H1 (cell line): Measurements from ENCODE around the gene RETREG1. TPM values are rescaled to one million over a fixed set of nuclear protein-coding genes. Genes with fewer than 3 reads are reported as not detected.

ENCODE experiments used
- CTCF ChIA-PET: fragments of 300-600 bp; sonication (Branson Sonifier 250); formaldehyde crosslinking; loops from one replicate; lab custom pipeline; 2021; ENCODE audit not compliant: partially characterized antibody; lab: Charles Lee
- POLR2A ChIA-PET: fragments of 300-600 bp; sonication (Branson Sonifier 250); formaldehyde crosslinking; loops from one replicate; lab custom pipeline; 2021; ENCODE audit warnings: inconsistent platforms; ENCODE audit not compliant: partially characterized antibody; lab: Charles Lee
- DNase-seq, 2 experiments: peaks; one replicate each; pipeline versions ENCODE4 v3.0.0 to v3.0.0-alpha.2; 2010 to 2022; ENCODE audit warnings: low spot score in 2 of 2, low read depth in 1 of 2, mixed read lengths in 1 of 2
- FAIRE-seq: peaks from 2 replicates; lab custom pipeline; 2011; peaks lifted over from hg19 to GRCh38; lab: Jason Lieb, UNC
- H2AFZ ChIP-seq: 2 replicates; pipeline ENCODE4 v1.8.1; 2012; ENCODE audit warnings: low read length, inconsistent platforms
- H2AK5ac ChIP-seq: 2 replicates; pipeline ENCODE4 v1.6.1; 2013; ENCODE audit warnings: low read depth, low read length
- H2BK120ac ChIP-seq: replicated peaks from 2 replicates; pipeline ENCODE3; 2013; ENCODE audit warnings: low read depth, low read length, inconsistent platforms
- H2BK12ac ChIP-seq: 2 replicates; pipeline ENCODE4 v1.6.1; 2013; ENCODE audit warnings: low read depth, low read length
- H2BK15ac ChIP-seq: 2 replicates; pipeline ENCODE4 v1.6.1; 2013; ENCODE audit warnings: low read length
- H2BK20ac ChIP-seq: 2 replicates; pipeline ENCODE4 v1.6.1; 2013; ENCODE audit warnings: low read length
- H2BK5ac ChIP-seq: 2 replicates; pipeline ENCODE4 v1.6.1; 2013; ENCODE audit warnings: low read depth, low read length
- H3K14ac ChIP-seq: 2 replicates; pipeline ENCODE4 v1.6.1; 2013; ENCODE audit warnings: inconsistent platforms; ENCODE audit not compliant: insufficient read length
- H3K18ac ChIP-seq: 2 replicates; pipeline ENCODE4 v1.6.1; 2013; ENCODE audit warnings: low read length; ENCODE audit errors: extremely low read depth
- H3K23ac ChIP-seq: 2 replicates; pipeline ENCODE4 v1.6.1; 2013; ENCODE audit warnings: inconsistent platforms; ENCODE audit not compliant: insufficient read length
- H3K23me2 ChIP-seq: 2 replicates; pipeline ENCODE4 v1.6.1; 2013; ENCODE audit warnings: low read depth, low read length
- H3K27ac ChIP-seq: 2 replicates; pipeline ENCODE4 v1.6.1; 2011; ENCODE audit warnings: low read depth, low read length, inconsistent platforms
- H3K27me3 ChIP-seq, 4 experiments: replicated peaks in 1 of 4; 1 replicate in 1 of 4; 2 replicates in 3 of 4; pipeline versions ENCODE4 v1.6.1 to v1.8.1; 2011 to 2013; ENCODE audit warnings: low read length in 3 of 4, mild to moderate bottlenecking in 3 of 4, inconsistent platforms in 2 of 4, mixed read lengths in 2 of 4, moderate library complexity in 1 of 4; ENCODE audit not compliant: control insufficient read depth in 3 of 4, insufficient read depth in 3 of 4; ENCODE audit errors: extremely low read depth in 1 of 4
- H3K36me3 ChIP-seq, 4 experiments: 2 replicates each; pipeline versions ENCODE4 v1.6.1 to v1.8.1; 2011 to 2013; ENCODE audit warnings: mild to moderate bottlenecking in 4 of 4, low read length in 3 of 4, moderate library complexity in 2 of 4, control low read depth in 1 of 4, inconsistent platforms in 1 of 4; ENCODE audit not compliant: insufficient read depth in 4 of 4, control insufficient read depth in 2 of 4
- H3K4ac ChIP-seq: replicated peaks from 2 replicates; pipeline ENCODE3; 2013; ENCODE audit warnings: low read length, low read depth, mixed read lengths, inconsistent platforms; ENCODE audit not compliant: insufficient read length
- H3K4me1 ChIP-seq, 4 experiments: replicated peaks in 1 of 4; 1 replicate in 1 of 4; 2 replicates in 3 of 4; pipeline versions ENCODE4 v1.6.1 to v1.8.1; 2011 to 2013; ENCODE audit warnings: low read length in 3 of 4, inconsistent platforms in 2 of 4, mixed read lengths in 1 of 4; ENCODE audit not compliant: insufficient read depth in 4 of 4, control insufficient read depth in 3 of 4
- H3K4me2 ChIP-seq, 2 experiments: 2 replicates each; pipeline versions ENCODE4 v1.6.1 to v1.8.1; 2011 to 2013; ENCODE audit warnings: low read depth in 2 of 2, low read length in 2 of 2, control low read depth in 1 of 2, inconsistent platforms in 1 of 2, mild to moderate bottlenecking in 1 of 2; ENCODE audit not compliant: insufficient read depth in 1 of 2
- H3K4me3 ChIP-seq, 4 experiments: fragments of 200-600, 300-600 bp in 1 of 4; sonication (generic), shearing (Covaris generic), sonication (Bioruptor Twin) in 1 of 4; 2 replicates each; pipeline versions ENCODE4 v1.5.1 to v1.8.1; 2011 to 2016; ENCODE audit warnings: low read length in 4 of 4, low read depth in 3 of 4, control low read depth in 2 of 4, inconsistent platforms in 2 of 4, mild to moderate bottlenecking in 2 of 4, mixed read lengths in 1 of 4, moderate library complexity in 1 of 4; ENCODE audit not compliant: insufficient read depth in 2 of 4; ENCODE audit errors: extremely low read depth in 1 of 4
- H3K56ac ChIP-seq: replicated peaks from 2 replicates; pipeline ENCODE3; 2013; ENCODE audit warnings: low read depth, mild to moderate bottlenecking, mixed read lengths, low read length, inconsistent platforms; ENCODE audit not compliant: insufficient read length
- H3K79me1 ChIP-seq: 2 replicates; pipeline ENCODE4 v1.6.1; 2013; ENCODE audit warnings: low read depth, low read length, control low read depth
- H3K79me2 ChIP-seq, 2 experiments: 2 replicates each; pipeline versions ENCODE4 v1.6.1 to v1.8.1; 2012 to 2013; ENCODE audit warnings: low read length in 2 of 2, mild to moderate bottlenecking in 2 of 2, inconsistent platforms in 1 of 2; ENCODE audit not compliant: insufficient read depth in 2 of 2, control insufficient read depth in 1 of 2
- H3K9ac ChIP-seq, 4 experiments: replicated peaks in 1 of 4; 1 replicate in 1 of 4; 2 replicates in 3 of 4; pipeline versions ENCODE4 v1.6.1 to v1.8.1; 2011 to 2013; ENCODE audit warnings: low read depth in 3 of 4, low read length in 3 of 4, control low read depth in 2 of 4, mild to moderate bottlenecking in 2 of 4, moderate library complexity in 2 of 4, inconsistent platforms in 1 of 4; ENCODE audit errors: extremely low read depth in 1 of 4
- H3K9me3 ChIP-seq, 2 experiments: 2 replicates each; pipeline versions ENCODE4 v1.6.1 to v1.8.1; 2012 to 2013; ENCODE audit warnings: mild to moderate bottlenecking in 2 of 2, moderate library complexity in 2 of 2, control low read depth in 1 of 2, inconsistent platforms in 1 of 2, low read depth in 1 of 2, low read length in 1 of 2, mixed read lengths in 1 of 2; ENCODE audit not compliant: insufficient read depth in 2 of 2
- H4K20me1 ChIP-seq, 2 experiments: replicated peaks in 1 of 2; 2 replicates each; pipeline versions ENCODE3 to v1.8.1; 2011 to 2013; ENCODE audit warnings: inconsistent platforms in 2 of 2, low read length in 2 of 2, mild to moderate bottlenecking in 1 of 2; ENCODE audit not compliant: insufficient read depth in 2 of 2, control insufficient read depth in 1 of 2
- H4K5ac ChIP-seq: 2 replicates; pipeline ENCODE4 v1.6.1; 2013; ENCODE audit warnings: low read length, low read depth, mixed read lengths, inconsistent platforms; ENCODE audit not compliant: insufficient read length
- H4K8ac ChIP-seq: 2 replicates; pipeline ENCODE4 v1.8.0; 2013; ENCODE audit warnings: mild to moderate bottlenecking, moderate library complexity, low read length, inconsistent platforms; ENCODE audit not compliant: insufficient read depth; ENCODE audit errors: extremely low read depth
- H4K91ac ChIP-seq: replicated peaks from 2 replicates; pipeline ENCODE3; 2013; ENCODE audit warnings: low read length, mixed read lengths, inconsistent platforms; ENCODE audit not compliant: insufficient read length
- BRCA1 ChIP-seq: IDR thresholded peaks from 2 replicates; pipeline ENCODE4 v1.6.1; 2012; ENCODE audit warnings: low read depth, low read length, improper control_type of control experiment
- KDM1A ChIP-seq: fragments of 200-600, 300-600 bp; sonication (generic); IDR thresholded peaks from 2 replicates; pipeline ENCODE4 v1.7.1; 2016; ENCODE audit warnings: mild to moderate bottlenecking, low read length, borderline replicate concordance
- TAF7 ChIP-seq: optimal IDR thresholded peaks from 2 replicates; pipeline ENCODE3; 2011; ENCODE audit warnings: low read depth, mild to moderate bottlenecking, inconsistent platforms, low read length, moderate library complexity, borderline replicate concordance
- WGBS, 2 experiments: shearing (Covaris generic) in 1 of 2; methylation state at CpG; one replicate each; pipeline versions ENCODE4 v1.1.6 to v1.1.7; 2013 to 2015; ENCODE audit warnings: low lambda C conversion rate in 2 of 2, mixed read lengths in 2 of 2, inconsistent platforms in 1 of 2, low coverage in 1 of 2, missing lambda C conversion rate in 1 of 2; ENCODE audit not compliant: insufficient replicate concordance in 2 of 2, insufficient coverage in 1 of 2, insufficient read length in 1 of 2; ENCODE audit errors: extremely low coverage in 1 of 2, missing lambda C conversion rate in 1 of 2; 5-methylcytosine and 5-hydroxymethylcytosine counted together
- polyA plus RNA-seq, 7 experiments: library from polyadenylated mRNA; depleted of rRNA in 3 of 7; stranded (reverse) in 5 of 7; unstranded in 2 of 7; fragments of >200 nt in 5 of 7; fragments of 200-250 nt in 2 of 7; gene quantifications; 1 replicate in 5 of 7; 2 replicates in 1 of 7; 4 replicates in 1 of 7; pipeline versions ENCODE4 v1.2.1 to v1.2.3, GENCODE V29; 2011 to 2013; ENCODE audit warnings: missing spikeins in 2 of 7, mixed read lengths in 2 of 7
- total RNA-seq: library from RNA; stranded (reverse); fragmentation: NEBNext Ultra II Directional; extraction: Animal tissue kit (Norgen Biotek cat#: 25700); gene quantifications from 2 replicates; pipeline ENCODE4 v1.2.1, GENCODE V29; 2021

RETREG1 gene
- total and polyA plus RNA-seq, 2 of the 8 experiments (the other 6 are each of a cell fraction or from before 2014, with no cell fraction given) = 0.62 to 1.9 TPM

DNA sequence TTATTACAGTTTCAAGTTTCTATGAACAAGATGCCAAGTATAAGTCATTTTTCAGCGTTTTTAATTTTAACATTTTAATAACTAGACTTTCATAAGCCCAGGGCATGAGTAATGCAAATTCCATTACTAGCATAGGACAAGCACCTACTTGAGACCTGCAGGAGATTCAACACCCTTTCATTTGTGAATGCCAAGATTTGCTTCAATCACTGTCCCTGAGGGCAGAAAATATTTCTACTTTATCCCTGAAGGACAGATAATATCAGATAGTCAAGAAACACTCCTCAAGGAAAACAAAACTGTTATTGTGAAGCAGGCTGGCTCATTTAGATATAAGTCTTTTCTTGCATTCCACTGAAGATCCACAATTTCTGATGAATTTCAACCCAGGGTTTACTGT lies 123.5 kb downstream of the RETREG1 start:
- ChIA-PET POLR2A (interaction anchor here (1.3 kb wide), 1 partner anchor 12 kb away, joined by 3 read pairs; no protein-coding TSS in a partner anchor), CTCF (no interaction called here)
- no peak overlapping the region for H4K5ac ChIP-seq
- no peak overlapping the region for H4K8ac ChIP-seq
- no peak overlapping the region for H3K18ac ChIP-seq
- no peaks in the 10 kb centered on the region for H3K79me2 ChIP-seq
- WGBS, 2 experiments = 89% methylated on average over 1 of the region's 1 CpG; no CpG with 5 or more reads in 1 of the 2 experiments
- no peak overlapping the region for H3K56ac ChIP-seq
- H3K4me2 ChIP-seq = no peak overlapping the region
- H2AFZ ChIP-seq = no peak overlapping the region
- no peak for DNase-seq
- no peaks in the 10 kb centered on the region for H3K27me3 ChIP-seq
- H2BK5ac ChIP-seq = no peak overlapping the region
- H2BK120ac ChIP-seq = no peak overlapping the region
- peaks cover 15 to 20% of the 10 kb centered on the region in 2 experiments for H3K9me3 ChIP-seq
- no peaks in the 10 kb centered on the region; the same call in 1 of the 2 replicates for H3K23me2 ChIP-seq
- no peak overlapping the region for H3K23ac ChIP-seq
- no peaks in the 10 kb centered on the region; a peak in 1 of 8 replicates for H3K36me3 ChIP-seq
- H2BK12ac ChIP-seq = no peak overlapping the region
- H2BK15ac ChIP-seq = no peak overlapping the region
- no peak overlapping the region for H3K9ac ChIP-seq
- H3K4me1 ChIP-seq = no peaks in the 10 kb centered on the region
- H3K14ac ChIP-seq = no peak overlapping the region
- no peak overlapping the region for H4K91ac ChIP-seq
- H3K79me1 ChIP-seq = no peaks in the 10 kb centered on the region
- H3K4ac ChIP-seq = no peak overlapping the region
- no peak for FAIRE-seq
- no peak overlapping the region for H2BK20ac ChIP-seq
- no peak overlapping the region for H3K27ac ChIP-seq
- TF ChIP-seq BRCA1 (no peak), TAF7 (no peak), KDM1A (no peak)
- TF ChIP-seq, all 59 proteins: peak for 0
- H3K4me3 ChIP-seq = no peak overlapping the region
- H2AK5ac ChIP-seq = no peak overlapping the region
- H4K20me1 ChIP-seq = no peaks in the 10 kb centered on the region
